Mammary epithelial cell (primary cell): ENCODE results near the gene KCMF1.

Experiments used
- EZH2 ChIP-seq: IDR thresholded peaks from 2 replicates; pipeline ENCODE4 v1.6.1; 2012; ENCODE audit warnings: low read length, inconsistent platforms, borderline replicate concordance
- TF ChIP-seq, protein P1 (sequence below), 2 donors: IDR thresholded peaks in 1 of 2; conservative IDR thresholded peaks in 1 of 2; 2 replicates each; pipeline ENCODE4 v1.5.1; 2011 to 2012; ENCODE audit warnings: inconsistent platforms in 2 of 2, low read length in 2 of 2, mild to moderate bottlenecking in 2 of 2, control low read depth in 1 of 2, low read depth in 1 of 2; ENCODE audit not compliant: insufficient read depth in 1 of 2; ENCODE audit errors: extremely low read depth in 1 of 2

GRCh38 chr2:85063981-85064599, 93.1 kb downstream of the KCMF1 start:
- TF ChIP-seq, protein P1, sequence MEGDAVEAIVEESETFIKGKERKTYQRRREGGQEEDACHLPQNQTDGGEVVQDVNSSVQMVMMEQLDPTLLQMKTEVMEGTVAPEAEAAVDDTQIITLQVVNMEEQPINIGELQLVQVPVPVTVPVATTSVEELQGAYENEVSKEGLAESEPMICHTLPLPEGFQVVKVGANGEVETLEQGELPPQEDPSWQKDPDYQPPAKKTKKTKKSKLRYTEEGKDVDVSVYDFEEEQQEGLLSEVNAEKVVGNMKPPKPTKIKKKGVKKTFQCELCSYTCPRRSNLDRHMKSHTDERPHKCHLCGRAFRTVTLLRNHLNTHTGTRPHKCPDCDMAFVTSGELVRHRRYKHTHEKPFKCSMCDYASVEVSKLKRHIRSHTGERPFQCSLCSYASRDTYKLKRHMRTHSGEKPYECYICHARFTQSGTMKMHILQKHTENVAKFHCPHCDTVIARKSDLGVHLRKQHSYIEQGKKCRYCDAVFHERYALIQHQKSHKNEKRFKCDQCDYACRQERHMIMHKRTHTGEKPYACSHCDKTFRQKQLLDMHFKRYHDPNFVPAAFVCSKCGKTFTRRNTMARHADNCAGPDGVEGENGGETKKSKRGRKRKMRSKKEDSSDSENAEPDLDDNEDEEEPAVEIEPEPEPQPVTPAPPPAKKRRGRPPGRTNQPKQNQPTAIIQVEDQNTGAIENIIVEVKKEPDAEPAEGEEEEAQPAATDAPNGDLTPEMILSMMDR (conservative IDR thresholded peaks at IDR 0.05 in 1 of 2, IDR thresholded peaks at IDR 0.05 in 1 of 2; ENCODE audit: extremely low read depth in 1 of 2, insufficient read depth in 1 of 2, low read depth in 1 of 2, low read length in 2 of 2) = no peak
- no peak for TF ChIP-seq EZH2
